Prostate gland (tissue), 2 donors: ENCODE measurements around the gene POFUT2. TPM values are rescaled to one million over a fixed set of nuclear protein-coding genes. Genes with fewer than 3 reads are reported as not detected.

Experiments used
- DNase-seq: peaks from one replicate; pipeline ENCODE4 v3.0.0-alpha.2; 2019; ENCODE audit warnings: low spot score
- H3K27ac ChIP-seq, 2 donors: fragments of 200-600 bp; sonication (generic); 2 replicates each; pipeline ENCODE4 v1.5.1; 2017 to 2019
- H3K27me3 ChIP-seq: fragments of 200-600 bp; sonication (generic); replicated peaks from 2 replicates; pipeline ENCODE4 v1.5.1; 2019; ENCODE audit not compliant: insufficient read depth
- H3K36me3 ChIP-seq, 2 donors: fragments of 200-600 bp; sonication (generic); 1 replicate in 1 of 2; 2 replicates in 1 of 2; pipeline versions ENCODE4 v1.5.1 to v1.8.1; 2017 to 2019
- H3K4me1 ChIP-seq: fragments of 200-600 bp; sonication (generic); replicated peaks from 2 replicates; pipeline ENCODE4 v1.5.1; 2019
- H3K4me3 ChIP-seq, 2 donors: fragments of 200-600 bp; sonication (generic); 2 replicates each; pipeline ENCODE4 v1.5.1; 2017 to 2019
- H3K9me3 ChIP-seq: fragments of 200-600 bp; sonication (generic); 2 replicates; pipeline ENCODE4 v1.5.1; 2017
- CTCF ChIP-seq, 4 experiments: fragments of 200-600 bp in 2 of 4; fragments of 450-650 bp in 2 of 4; sonication (generic) in 2 of 4; IDR thresholded peaks; 1 replicate in 3 of 4; 2 replicates in 1 of 4; pipeline ENCODE4 v1.5.1; 2016 to 2019; ENCODE audit warnings: antibody characterized with exemption in 4 of 4, mild to moderate bottlenecking in 2 of 4, moderate library complexity in 2 of 4
- POLR2A ChIP-seq: fragments of 450-650 bp; IDR thresholded peaks from one replicate; pipeline ENCODE4 v1.6.1; 2016; ENCODE audit warnings: antibody characterized with exemption, mild to moderate bottlenecking
- POLR2AphosphoS5 ChIP-seq: sonication (generic); formaldehyde crosslinking; IDR thresholded peaks from one replicate; pipeline ENCODE4 v1.6.1; 2017; ENCODE audit warnings: antibody characterized with exemption
- WGBS: methylation state at CpG from one replicate; pipeline ENCODE4 v1.1.5; 2018; 5-methylcytosine and 5-hydroxymethylcytosine counted together
- intact Hi-C: fragments of 100-400 bp; cut with DNase I; formaldehyde crosslinking; loops from one replicate; pipeline ENCODE4 v1.14.2; 2022
- total RNA-seq, 2 donors: library from RNA; depleted of rRNA; stranded (reverse); fragments of >200 nt; gene quantifications; one replicate each; pipeline ENCODE4 v1.1.0, GENCODE V29; 2016

The POFUT2 gene
- total RNA-seq, 2 donors from 2014 or later: 20.2 to 52.4 TPM

GRCh38 chr21:45278156-45278911 is 9.4 kb downstream of the POFUT2 start:
- H3K36me3 ChIP-seq: peaks cover 0 to 12% of the 10 kb centered on the region in 2 donors
- no peaks in the 10 kb centered on the region for H3K27me3 ChIP-seq
- no peaks in the 10 kb centered on the region for H3K4me1 ChIP-seq
- H3K27ac ChIP-seq: no peak overlapping the region
- no peak overlapping the region for H3K4me3 ChIP-seq
- H3K9me3 ChIP-seq: no peaks in the 10 kb centered on the region
- no peak for TF ChIP-seq POLR2A
- DNase-seq: no peak
- WGBS: 90% methylated on average over 27 of the region's 27 CpGs
- intact Hi-C loops: no loop called here

- Histone ChIP-seq H3K4me1 (no peaks in the 10 kb centered on the region), H3K9me3 (no peaks in the 10 kb centered on the region), H3K36me3 (peaks cover 0 to 5% of the 10 kb centered on the region in 2 donors), H3K27me3 (no peaks in the 10 kb centered on the region), H3K27ac (no peak overlapping the region), H3K4me3 (no peak overlapping the region)
- no peak for DNase-seq
- TF ChIP-seq POLR2A (no peak), POLR2AphosphoS5 (no peak), CTCF (IDR thresholded peaks at IDR 0.05) (no peak)
- 93% methylated on average over 40 of the region's 48 CpGs for WGBS
- intact Hi-C loops: no loop called here
These were observed 10.3 kb downstream of the POFUT2 start for GRCh38 chr21:45277101-45278045.

GRCh38 chr21:45276596-45276995 is 11.1 kb downstream of the POFUT2 start:
- DNase-seq: no peak
- Histone ChIP-seq H3K4me1 (no peaks in the 10 kb centered on the region), H3K27me3 (no peaks in the 10 kb centered on the region), H3K36me3 (peaks cover 0 to 5% of the 10 kb centered on the region in 2 donors), H3K27ac (no peak overlapping the region), H3K4me3 (no peak overlapping the region), H3K9me3 (no peaks in the 10 kb centered on the region)
- TF ChIP-seq POLR2A (no peak), CTCF (IDR thresholded peaks at IDR 0.05) (no peak), POLR2AphosphoS5 (no peak)
- 91% methylated on average over 15 of the region's 19 CpGs for WGBS
- intact Hi-C loops: no loop called here

- Histone ChIP-seq H3K4me1 (no peaks in the 10 kb centered on the region), H3K27me3 (no peaks in the 10 kb centered on the region), H3K36me3 (peaks cover 0 to 10% of the 10 kb centered on the region in 2 donors), H3K9me3 (no peaks in the 10 kb centered on the region), H3K27ac (no peak overlapping the region), H3K4me3 (no peak overlapping the region)
- TF ChIP-seq POLR2A (no peak), CTCF (IDR thresholded peaks at IDR 0.05) (no peak), POLR2AphosphoS5 (no peak)
- no peak for DNase-seq
- intact Hi-C loops: no loop called here
- WGBS: 97% methylated on average over 13 of the region's 13 CpGs
These were observed 17.3 kb downstream of the POFUT2 start for GRCh38 chr21:45270306-45270821.

GRCh38 chr21:45269861-45270260 is 17.8 kb downstream of the POFUT2 start:
- intact Hi-C loops: no loop called here

More at GRCh38 chr21:45269861-45270260, 17.8 kb downstream of the POFUT2 start:
- no peak overlapping the region for H3K27ac ChIP-seq
- H3K4me1 ChIP-seq: no peaks in the 10 kb centered on the region
- WGBS: 96% methylated on average over 13 of the region's 13 CpGs
- H3K4me3 ChIP-seq: no peak overlapping the region
- H3K36me3 ChIP-seq: peaks cover 0 to 10% of the 10 kb centered on the region in 2 donors
- TF ChIP-seq POLR2A (no peak), POLR2AphosphoS5 (no peak), CTCF (IDR thresholded peaks at IDR 0.05) (no peak)
- H3K9me3 ChIP-seq: no peaks in the 10 kb centered on the region
- no peak for DNase-seq
- H3K27me3 ChIP-seq: no peaks in the 10 kb centered on the region
